ENCODE data around the gene MUCL3. TPM values are rescaled to one million over a fixed set of nuclear protein-coding genes. Genes with fewer than 3 reads are reported as not detected.

Gene MUCL3
- total and polyA plus RNA-seq, 3 donors from 2014 or later, result 0.19 to 0.45 TPM; not detected in 1

DNA sequence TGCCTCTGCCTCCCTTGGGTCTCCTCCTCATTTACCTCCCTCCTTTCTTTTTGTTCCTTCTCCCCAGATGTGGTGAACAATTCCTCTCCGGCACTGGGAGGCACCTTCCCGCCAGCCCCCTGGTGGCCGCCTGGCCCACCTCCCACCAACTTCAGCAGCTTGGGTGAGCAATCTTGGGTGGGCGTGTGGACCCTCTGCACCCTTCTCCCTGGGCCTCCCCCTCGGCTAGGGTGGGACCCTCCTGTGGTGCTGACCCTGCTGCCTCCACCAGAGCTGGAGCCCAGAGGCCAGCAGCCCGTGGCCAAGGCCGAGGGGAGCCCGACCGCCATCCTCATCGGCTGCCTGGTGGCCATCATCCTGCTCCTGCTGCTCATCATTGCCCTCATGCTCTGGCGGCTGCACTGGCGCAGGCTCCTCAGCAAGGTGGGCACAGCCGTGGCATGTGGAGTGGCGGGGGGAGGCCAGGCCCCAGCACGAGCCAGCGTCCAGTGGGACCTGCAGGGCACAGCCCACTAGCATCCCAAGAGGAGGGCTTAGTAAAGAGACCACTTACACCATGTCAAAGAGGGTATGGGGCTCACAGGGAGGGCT is 47.7 kb upstream of the MUCL3 start:
- Histone ChIP-seq H3K27ac (no peak overlapping the region), H3K36me3 (ENCODE audit: low read depth, missing control alignments) (no peaks in the 10 kb centered on the region), H3K27me3 (no peaks in the 10 kb centered on the region), H3K4me1 (no peaks in the 10 kb centered on the region), H3K4me3 (no peak overlapping the region), H3K9me3 (no peaks in the 10 kb centered on the region)
- 89% methylated on average over 4 to 11 of the region's 16 CpGs for WGBS, 2 donors
- intact Hi-C loops (cut with DNase I; ENCODE audit: low total_unique reads), result no loop called here
- no peak for DNase-seq
- TF ChIP-seq, protein P1, sequence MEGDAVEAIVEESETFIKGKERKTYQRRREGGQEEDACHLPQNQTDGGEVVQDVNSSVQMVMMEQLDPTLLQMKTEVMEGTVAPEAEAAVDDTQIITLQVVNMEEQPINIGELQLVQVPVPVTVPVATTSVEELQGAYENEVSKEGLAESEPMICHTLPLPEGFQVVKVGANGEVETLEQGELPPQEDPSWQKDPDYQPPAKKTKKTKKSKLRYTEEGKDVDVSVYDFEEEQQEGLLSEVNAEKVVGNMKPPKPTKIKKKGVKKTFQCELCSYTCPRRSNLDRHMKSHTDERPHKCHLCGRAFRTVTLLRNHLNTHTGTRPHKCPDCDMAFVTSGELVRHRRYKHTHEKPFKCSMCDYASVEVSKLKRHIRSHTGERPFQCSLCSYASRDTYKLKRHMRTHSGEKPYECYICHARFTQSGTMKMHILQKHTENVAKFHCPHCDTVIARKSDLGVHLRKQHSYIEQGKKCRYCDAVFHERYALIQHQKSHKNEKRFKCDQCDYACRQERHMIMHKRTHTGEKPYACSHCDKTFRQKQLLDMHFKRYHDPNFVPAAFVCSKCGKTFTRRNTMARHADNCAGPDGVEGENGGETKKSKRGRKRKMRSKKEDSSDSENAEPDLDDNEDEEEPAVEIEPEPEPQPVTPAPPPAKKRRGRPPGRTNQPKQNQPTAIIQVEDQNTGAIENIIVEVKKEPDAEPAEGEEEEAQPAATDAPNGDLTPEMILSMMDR (IDR thresholded peaks at IDR 0.05), result no peak
- no peak for TF ChIP-seq POLR2A (IDR thresholded peaks at IDR 0.05)

DNA sequence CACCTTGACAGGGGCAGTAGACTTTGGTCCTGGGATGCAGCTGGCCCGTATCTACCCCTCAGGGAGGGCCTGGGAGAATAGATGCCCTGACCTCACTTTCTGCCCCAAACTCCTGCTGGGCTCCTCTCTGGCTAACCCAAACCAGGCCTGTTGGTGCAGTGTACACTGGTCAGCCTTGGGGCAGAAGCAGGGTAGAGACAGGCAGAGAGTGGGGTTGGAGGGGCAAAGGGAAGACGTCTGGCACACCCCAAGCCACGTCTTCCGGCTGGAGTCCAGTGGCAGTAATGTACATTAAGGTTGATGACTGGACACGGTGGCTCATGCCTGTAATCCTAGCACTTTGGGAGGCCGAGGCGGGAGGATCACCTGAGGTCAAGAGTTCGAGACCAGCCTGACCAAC is 47.1 kb upstream of the MUCL3 start:
- Histone ChIP-seq H3K27ac (no peak overlapping the region), H3K36me3 (ENCODE audit: low read depth, missing control alignments) (no peaks in the 10 kb centered on the region), H3K27me3 (no peaks in the 10 kb centered on the region), H3K4me3 (no peak overlapping the region), H3K9me3 (no peaks in the 10 kb centered on the region), H3K4me1 (no peaks in the 10 kb centered on the region)
- DNase-seq, result no peak
- intact Hi-C loops (cut with DNase I; ENCODE audit: low total_unique reads), result no loop called here
- WGBS, 2 donors, result 91 to 96% methylated on average over 8 of the region's 8 CpGs
- no peak for TF ChIP-seq POLR2A (IDR thresholded peaks at IDR 0.05)
- TF ChIP-seq, protein P1 (IDR thresholded peaks at IDR 0.05), result no peak

DNA sequence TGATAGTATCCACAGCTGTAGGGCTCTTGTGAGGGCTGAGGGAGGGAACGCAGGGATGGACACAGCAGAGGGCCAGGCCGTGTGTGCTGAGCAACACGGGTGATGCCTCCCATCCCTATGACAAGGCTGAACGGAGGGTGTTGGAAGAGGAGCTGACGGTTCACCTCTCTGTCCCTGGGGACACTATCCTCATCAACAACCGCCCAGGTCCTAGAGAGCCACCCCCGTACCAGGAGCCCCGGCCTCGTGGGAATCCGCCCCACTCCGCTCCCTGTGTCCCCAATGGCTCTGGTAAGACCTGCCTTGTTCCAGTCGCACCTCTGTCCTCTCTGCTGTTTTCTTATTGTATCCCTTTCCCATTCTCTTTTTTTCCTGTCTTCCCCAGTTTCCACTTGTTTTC is 46.4 kb upstream of the MUCL3 start:
- TF ChIP-seq, protein P1 (IDR thresholded peaks at IDR 0.05), result no peak
- TF ChIP-seq POLR2A (IDR thresholded peaks at IDR 0.05), result no peak
- no peaks in the 10 kb centered on the region for H3K4me1 ChIP-seq
- intact Hi-C loops (cut with DNase I; ENCODE audit: low total_unique reads), result no loop called here
- H3K9me3 ChIP-seq, result no peaks in the 10 kb centered on the region
- no peak overlapping the region for H3K4me3 ChIP-seq
- WGBS, 2 donors, result 90 to 94% methylated on average over 12 of the region's 12 CpGs
- H3K27me3 ChIP-seq, result no peaks in the 10 kb centered on the region
- DNase-seq, result no peak
- H3K27ac ChIP-seq, result no peak overlapping the region
- H3K36me3 ChIP-seq (ENCODE audit: low read depth, missing control alignments), result no peaks in the 10 kb centered on the region

DNA sequence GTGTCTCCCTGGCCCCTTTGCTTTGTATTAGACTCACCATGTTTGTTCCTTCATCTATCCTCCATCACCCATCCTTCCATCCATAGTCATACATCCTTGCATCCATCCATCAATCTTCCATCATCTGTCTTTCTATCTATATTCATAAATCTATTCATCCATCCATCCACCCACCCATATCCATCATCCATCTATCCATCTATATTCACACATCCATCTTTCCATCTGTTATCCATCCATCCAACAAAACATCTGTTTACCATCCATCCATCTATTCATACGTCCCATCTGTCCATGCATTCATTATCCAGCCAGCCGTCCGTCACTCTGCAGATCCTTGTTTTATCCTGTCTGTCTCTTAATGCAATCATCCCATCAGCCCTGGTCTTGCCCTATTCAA is 45.8 kb upstream of the MUCL3 start:
- Histone ChIP-seq H3K4me1 (no peaks in the 10 kb centered on the region), H3K4me3 (no peak overlapping the region), H3K27ac (no peak overlapping the region), H3K9me3 (no peaks in the 10 kb centered on the region), H3K27me3 (no peaks in the 10 kb centered on the region), H3K36me3 (ENCODE audit: low read depth, missing control alignments) (no peaks in the 10 kb centered on the region)
- no peak for TF ChIP-seq POLR2A (IDR thresholded peaks at IDR 0.05)
- TF ChIP-seq, protein P1 (IDR thresholded peaks at IDR 0.05), result no peak
- WGBS, 2 donors, result 91 to 95% methylated on average over 3 of the region's 3 CpGs
- intact Hi-C loops (cut with DNase I; ENCODE audit: low total_unique reads), result no loop called here
- DNase-seq, result no peak

DNA sequence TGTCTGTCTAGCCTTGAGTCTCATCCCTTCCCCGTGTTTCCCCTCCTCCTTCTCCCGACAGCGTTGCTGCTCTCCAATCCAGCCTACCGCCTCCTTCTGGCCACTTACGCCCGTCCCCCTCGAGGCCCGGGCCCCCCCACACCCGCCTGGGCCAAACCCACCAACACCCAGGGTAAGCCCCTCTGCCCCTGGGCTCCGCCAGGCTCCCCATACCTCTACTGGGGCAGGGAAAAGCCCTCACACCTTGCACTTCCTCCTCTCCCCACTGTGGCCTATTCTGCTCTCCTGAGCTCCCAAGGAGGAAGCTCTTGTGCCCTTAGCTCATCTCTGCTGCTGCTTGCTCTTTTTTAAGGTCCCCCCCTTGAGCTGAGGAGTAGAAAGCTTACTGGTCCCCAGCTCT is 45.4 kb upstream of the MUCL3 start:
- H3K27me3 ChIP-seq, result no peaks in the 10 kb centered on the region
- no peaks in the 10 kb centered on the region for H3K36me3 ChIP-seq (ENCODE audit: low read depth, missing control alignments)
- no peak overlapping the region for H3K4me3 ChIP-seq
- no peaks in the 10 kb centered on the region for H3K9me3 ChIP-seq
- no peak for DNase-seq
- 84 to 85% methylated on average over 10 of the region's 10 CpGs for WGBS, 2 donors
- no peak overlapping the region for H3K27ac ChIP-seq
- no peak for TF ChIP-seq POLR2A (IDR thresholded peaks at IDR 0.05)
- TF ChIP-seq, protein P1 (IDR thresholded peaks at IDR 0.05), result no peak
- H3K4me1 ChIP-seq, result no peaks in the 10 kb centered on the region
- intact Hi-C loops (cut with DNase I; ENCODE audit: low total_unique reads), result no loop called here
